ENCODE results near the gene LDLRAD3. TPM values are rescaled to one million over a fixed set of nuclear protein-coding genes. Genes with fewer than 3 reads are reported as not detected.

The LDLRAD3 gene
- total and polyA plus RNA-seq, 4 donors = 2.3 to 19.6 (median 10.8) TPM

GRCh38 chr11:35933320-35933871 lies 10.5 kb upstream of the LDLRAD3 start:
- ATAC-seq (ENCODE audit: low FRiP score) (no peak), DNase-seq (no peak)
- H3K27me3 ChIP-seq (ENCODE audit: control insufficient read depth in 1 of 2, insufficient read depth in 2 of 2, low read length in 1 of 2) = no peaks in the 10 kb centered on the region
- no peaks in the 10 kb centered on the region for H3K36me3 ChIP-seq (ENCODE audit: control insufficient read depth in 1 of 2, insufficient read depth in 2 of 2, low read length in 1 of 2)
- no peak overlapping the region for H3K27ac ChIP-seq (ENCODE audit: low read depth in 1 of 2, low read length in 2 of 2)
- no peak overlapping the region for H3K4me3 ChIP-seq (ENCODE audit: low read length in 2 of 2)
- peaks cover 2% of the 10 kb centered on the region for H3K9me3 ChIP-seq (ENCODE audit: control insufficient read depth, low read length)
- H3K4me1 ChIP-seq (ENCODE audit: control insufficient read depth in 1 of 2, insufficient read depth in 2 of 2, low read length in 2 of 2) = no peaks in the 10 kb centered on the region
- 60 to 67% methylated on average over 3 of the region's 3 CpGs for WGBS, 2 donors
- intact Hi-C loops (cut with DNase I) = no loop called here

GRCh38 chr11:35934271-35934670 lies 9.6 kb upstream of the LDLRAD3 start:
- Histone ChIP-seq H3K9me3 (ENCODE audit: control insufficient read depth, low read length) (peaks cover 2% of the 10 kb centered on the region), H3K4me3 (ENCODE audit: low read length in 2 of 2) (no peak overlapping the region), H3K4me1 (ENCODE audit: control insufficient read depth in 1 of 2, insufficient read depth in 2 of 2, low read length in 2 of 2) (no peaks in the 10 kb centered on the region), H3K36me3 (ENCODE audit: control insufficient read depth in 1 of 2, insufficient read depth in 2 of 2, low read length in 1 of 2) (no peaks in the 10 kb centered on the region), H3K27me3 (ENCODE audit: control insufficient read depth in 1 of 2, insufficient read depth in 2 of 2, low read length in 1 of 2) (no peaks in the 10 kb centered on the region), H3K27ac (ENCODE audit: low read depth in 1 of 2, low read length in 2 of 2) (no peak overlapping the region)
- no peak for ATAC-seq (ENCODE audit: low FRiP score)
- intact Hi-C loops (cut with DNase I) = no loop called here
- no peak for DNase-seq
- WGBS, 2 donors = 78 to 80% methylated on average over 7 of the region's 7 CpGs

- Histone ChIP-seq H3K4me3 (ENCODE audit: low read length in 2 of 2) (no peak overlapping the region), H3K27ac (ENCODE audit: low read depth in 1 of 2, low read length in 2 of 2) (no peak overlapping the region), H3K4me1 (ENCODE audit: control insufficient read depth in 1 of 2, insufficient read depth in 2 of 2, low read length in 2 of 2) (no peaks in the 10 kb centered on the region), H3K9me3 (ENCODE audit: control insufficient read depth, low read length) (peaks cover 2% of the 10 kb centered on the region), H3K36me3 (ENCODE audit: control insufficient read depth in 1 of 2, insufficient read depth in 2 of 2, low read length in 1 of 2) (no peaks in the 10 kb centered on the region), H3K27me3 (ENCODE audit: control insufficient read depth in 1 of 2, insufficient read depth in 2 of 2, low read length in 1 of 2) (no peaks in the 10 kb centered on the region)
- DNase-seq = no peak
- ATAC-seq (ENCODE audit: low FRiP score) = peak; percentile 54
- 19 to 22% methylated on average over 4 of the region's 4 CpGs for WGBS, 2 donors
- intact Hi-C loops (cut with DNase I) = no loop called here
These were observed 8.9 kb upstream of the LDLRAD3 start for GRCh38 chr11:35934981-35935380.

GRCh38 chr11:35935390-35935789 lies 8.5 kb upstream of the LDLRAD3 start:
- Histone ChIP-seq H3K27ac (ENCODE audit: low read depth in 1 of 2, low read length in 2 of 2) (no peak overlapping the region), H3K27me3 (ENCODE audit: control insufficient read depth in 1 of 2, insufficient read depth in 2 of 2, low read length in 1 of 2) (no peaks in the 10 kb centered on the region), H3K4me1 (ENCODE audit: control insufficient read depth in 1 of 2, insufficient read depth in 2 of 2, low read length in 2 of 2) (no peaks in the 10 kb centered on the region), H3K36me3 (ENCODE audit: control insufficient read depth in 1 of 2, insufficient read depth in 2 of 2, low read length in 1 of 2) (no peaks in the 10 kb centered on the region), H3K9me3 (ENCODE audit: control insufficient read depth, low read length) (peaks cover 2% of the 10 kb centered on the region), H3K4me3 (ENCODE audit: low read length in 2 of 2) (no peak overlapping the region)
- intact Hi-C loops (cut with DNase I) = no loop called here
- no peak for ATAC-seq (ENCODE audit: low FRiP score)
- no peak for DNase-seq
- 12 to 13% methylated on average over 1 of the region's 1 CpG for WGBS, 2 donors

- no peak for DNase-seq
- Histone ChIP-seq H3K4me1 (ENCODE audit: control insufficient read depth in 1 of 2, insufficient read depth in 2 of 2, low read length in 2 of 2) (no peaks in the 10 kb centered on the region), H3K9me3 (ENCODE audit: control insufficient read depth, low read length) (peaks cover under 1% of the 10 kb centered on the region), H3K27ac (ENCODE audit: low read depth in 1 of 2, low read length in 2 of 2) (no peak overlapping the region), H3K4me3 (ENCODE audit: low read length in 2 of 2) (no peak overlapping the region), H3K36me3 (ENCODE audit: control insufficient read depth in 1 of 2, insufficient read depth in 2 of 2, low read length in 1 of 2) (no peaks in the 10 kb centered on the region), H3K27me3 (ENCODE audit: control insufficient read depth in 1 of 2, insufficient read depth in 2 of 2, low read length in 1 of 2) (no peaks in the 10 kb centered on the region)
- ATAC-seq (ENCODE audit: low FRiP score) = no peak
- intact Hi-C loops (cut with DNase I) = no loop called here
- 60 to 63% methylated on average over 3 of the region's 3 CpGs for WGBS, 2 donors
These were observed 6.8 kb upstream of the LDLRAD3 start for GRCh38 chr11:35937111-35937510.

- H3K36me3 ChIP-seq (ENCODE audit: control insufficient read depth in 1 of 2, insufficient read depth in 2 of 2, low read length in 1 of 2) = no peaks in the 10 kb centered on the region
- ATAC-seq (ENCODE audit: low FRiP score) (no peak), DNase-seq (no peak)
- no peaks in the 10 kb centered on the region for H3K4me1 ChIP-seq (ENCODE audit: control insufficient read depth in 1 of 2, insufficient read depth in 2 of 2, low read length in 2 of 2)
- no peaks in the 10 kb centered on the region for H3K27me3 ChIP-seq (ENCODE audit: control insufficient read depth in 1 of 2, insufficient read depth in 2 of 2, low read length in 1 of 2)
- H3K9me3 ChIP-seq (ENCODE audit: control insufficient read depth, low read length) = no peaks in the 10 kb centered on the region
- 90 to 91% methylated on average over 6 of the region's 6 CpGs for WGBS, 2 donors
- H3K27ac ChIP-seq (ENCODE audit: low read depth in 1 of 2, low read length in 2 of 2) = no peak overlapping the region
- intact Hi-C loops (cut with DNase I) = no loop called here
- no peak overlapping the region for H3K4me3 ChIP-seq (ENCODE audit: low read length in 2 of 2)
These were observed 6.2 kb upstream of the LDLRAD3 start for GRCh38 chr11:35937700-35938099.

- intact Hi-C loops (cut with DNase I) = no loop called here
- no peak overlapping the region for H3K4me3 ChIP-seq (ENCODE audit: low read length in 2 of 2)
- WGBS, 2 donors = 87 to 94% methylated on average over 9 of the region's 9 CpGs
- H3K27ac ChIP-seq (ENCODE audit: low read depth in 1 of 2, low read length in 2 of 2) = no peak overlapping the region
- H3K9me3 ChIP-seq (ENCODE audit: control insufficient read depth, low read length) = no peaks in the 10 kb centered on the region
- H3K27me3 ChIP-seq (ENCODE audit: control insufficient read depth in 1 of 2, insufficient read depth in 2 of 2, low read length in 1 of 2) = no peaks in the 10 kb centered on the region
- no peaks in the 10 kb centered on the region for H3K36me3 ChIP-seq (ENCODE audit: control insufficient read depth in 1 of 2, insufficient read depth in 2 of 2, low read length in 1 of 2)
- no peak for ATAC-seq (ENCODE audit: low FRiP score)
- no peaks in the 10 kb centered on the region for H3K4me1 ChIP-seq (ENCODE audit: control insufficient read depth in 1 of 2, insufficient read depth in 2 of 2, low read length in 2 of 2)
- DNase-seq = no peak
These were observed 5.6 kb upstream of the LDLRAD3 start for GRCh38 chr11:35938231-35938630.

- no peaks in the 10 kb centered on the region for H3K4me1 ChIP-seq (ENCODE audit: control insufficient read depth in 1 of 2, insufficient read depth in 2 of 2, low read length in 2 of 2)
- intact Hi-C loops (cut with DNase I) = loop anchor here in 1 of 2 donors (10.0 kb wide), 2 partner anchors 329 to 331 kb away; partner anchors contain the start of gene FJX1
- H3K27ac ChIP-seq (ENCODE audit: low read depth in 1 of 2, low read length in 2 of 2) = no peak overlapping the region
- no peaks in the 10 kb centered on the region for H3K27me3 ChIP-seq (ENCODE audit: control insufficient read depth in 1 of 2, insufficient read depth in 2 of 2, low read length in 1 of 2)
- no peak for DNase-seq
- H3K9me3 ChIP-seq (ENCODE audit: control insufficient read depth, low read length) = no peaks in the 10 kb centered on the region
- no peak for ATAC-seq (ENCODE audit: low FRiP score)
- H3K36me3 ChIP-seq (ENCODE audit: control insufficient read depth in 1 of 2, insufficient read depth in 2 of 2, low read length in 1 of 2) = no peaks in the 10 kb centered on the region
- H3K4me3 ChIP-seq (ENCODE audit: low read length in 2 of 2) = peak overlapping the region; percentile 62 to 69
- 17 to 19% methylated on average over 9 of the region's 9 CpGs for WGBS, 2 donors
These were observed 553 bp upstream of the LDLRAD3 start for GRCh38 chr11:35943309-35943708.

- ATAC-seq (ENCODE audit: low FRiP score) (peak; percentile 46), DNase-seq (peak in 1 of 2 donors; percentile 54)
- peak overlapping the region; percentile 62 to 69 for H3K4me3 ChIP-seq (ENCODE audit: low read length in 2 of 2)
- 5% methylated on average over 25 to 32 of the region's 32 CpGs for WGBS, 2 donors
- no peaks in the 10 kb centered on the region for H3K27me3 ChIP-seq (ENCODE audit: control insufficient read depth in 1 of 2, insufficient read depth in 2 of 2, low read length in 1 of 2)
- H3K36me3 ChIP-seq (ENCODE audit: control insufficient read depth in 1 of 2, insufficient read depth in 2 of 2, low read length in 1 of 2) = no peaks in the 10 kb centered on the region
- no peaks in the 10 kb centered on the region for H3K9me3 ChIP-seq (ENCODE audit: control insufficient read depth, low read length)
- no peaks in the 10 kb centered on the region for H3K4me1 ChIP-seq (ENCODE audit: control insufficient read depth in 1 of 2, insufficient read depth in 2 of 2, low read length in 2 of 2)
- intact Hi-C loops (cut with DNase I) = loop anchor here in 1 of 2 donors (10.0 kb wide), 2 partner anchors 330 kb away; partner anchors contain the start of gene FJX1
- H3K27ac ChIP-seq (ENCODE audit: low read depth in 1 of 2, low read length in 2 of 2) = no peak overlapping the region
These were observed 758 bp downstream of the LDLRAD3 start for GRCh38 chr11:35944503-35945136.
